NT2/D1 (cell line): ENCODE data around the gene HOXB3.

Experiments used
- SUZ12 ChIP-seq: IDR thresholded peaks from 2 replicates; pipeline ENCODE4 v1.6.1; 2011; ENCODE audit not compliant: insufficient read length, insufficient read depth; ENCODE audit errors: extremely low read depth
- YY1 ChIP-seq: IDR thresholded peaks from 2 replicates; pipeline ENCODE4 v1.6.1; 2011; ENCODE audit not compliant: insufficient read length, insufficient read depth
- ZNF274 ChIP-seq: IDR thresholded peaks from 2 replicates; pipeline ENCODE4 v1.6.1; 2011; ENCODE audit warnings: mild to moderate bottlenecking, low read depth, low read length

DNA sequence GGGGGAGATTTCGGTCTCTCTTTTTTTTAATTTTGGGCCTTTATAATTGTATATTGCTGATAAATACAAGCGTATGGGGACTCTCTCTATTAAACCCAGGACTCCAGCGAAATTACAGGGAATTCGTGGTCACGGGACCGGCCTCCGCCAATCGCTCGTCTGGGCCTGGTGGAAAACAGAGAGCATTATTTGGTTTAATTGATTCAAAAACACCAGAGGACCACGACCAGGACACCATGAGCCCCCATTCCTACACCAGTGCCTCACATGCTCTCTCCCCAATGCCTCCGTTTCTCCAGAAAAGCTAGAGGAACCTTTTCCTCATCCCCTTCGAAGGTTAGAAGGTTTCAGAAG, 45.0 kb downstream of the HOXB3 start, which contains the start of gene HOXB2:
- TF ChIP-seq SUZ12 (no peak), ZNF274 (no peak), YY1 (no peak)
